ENCODE measurements around the gene FKBP2. TPM values are rescaled to one million over a fixed set of nuclear protein-coding genes. Genes with fewer than 3 reads are reported as not detected.

The FKBP2 gene
- total RNA-seq, 2 donors from 2014 or later: 27.4 to 29.1 TPM

- no peaks in the 10 kb centered on the region for H3K9me3 ChIP-seq (ENCODE audit: control insufficient read depth, low read length, poor library complexity, severe bottlenecking)
- Mint-ChIP-seq H3K4me3 (peak overlapping the region; percentile 96), H3K4me1 (peaks cover 19% of the 10 kb centered on the region), H3K27ac (peak overlapping the region; percentile 99), H3K27me3 (no peaks in the 10 kb centered on the region), H3K36me3 (ENCODE audit: low read depth) (peaks cover 4% of the 10 kb centered on the region)
- DNase-seq: peak; percentile 94 to 97 (median 94)
- ATAC-seq: peak; percentile 77
Measured at GRCh38 chr11:64269540-64270220, 28.8 kb downstream of the FKBP2 start.

GRCh38 chr11:64275031-64275800 lies 34.3 kb downstream of the FKBP2 start:
- H3K27ac Mint-ChIP-seq: no peak overlapping the region
- ATAC-seq: no peak
- H3K27me3 Mint-ChIP-seq: no peaks in the 10 kb centered on the region

GRCh38 chr11:64275841-64276240 lies 34.9 kb downstream of the FKBP2 start:
- ATAC-seq: no peak
- no peaks in the 10 kb centered on the region for H3K9me3 ChIP-seq (ENCODE audit: control insufficient read depth, low read length, poor library complexity, severe bottlenecking)
- H3K27ac Mint-ChIP-seq: no peak overlapping the region
- peaks cover 4% of the 10 kb centered on the region for H3K36me3 Mint-ChIP-seq (ENCODE audit: low read depth)
- H3K4me3 Mint-ChIP-seq: no peak overlapping the region
- no peaks in the 10 kb centered on the region for H3K27me3 Mint-ChIP-seq
- no peaks in the 10 kb centered on the region for H3K4me1 Mint-ChIP-seq
- DNase-seq: no peak

More at GRCh38 chr11:64275031-64275800, 34.3 kb downstream of the FKBP2 start:
- H3K9me3 ChIP-seq (ENCODE audit: control insufficient read depth, low read length, poor library complexity, severe bottlenecking): no peaks in the 10 kb centered on the region
- H3K4me3 Mint-ChIP-seq: no peak overlapping the region
- peaks cover 4% of the 10 kb centered on the region for H3K4me1 Mint-ChIP-seq
- H3K36me3 Mint-ChIP-seq (ENCODE audit: low read depth): peaks cover 6% of the 10 kb centered on the region
- no peak for DNase-seq

- H3K4me1 Mint-ChIP-seq: peaks cover 2% of the 10 kb centered on the region
- H3K4me3 Mint-ChIP-seq: no peak overlapping the region
- H3K27me3 Mint-ChIP-seq: no peaks in the 10 kb centered on the region
- peaks cover 4% of the 10 kb centered on the region for H3K36me3 Mint-ChIP-seq (ENCODE audit: low read depth)
- DNase-seq: no peak
- ATAC-seq: no peak
- no peak overlapping the region for H3K27ac Mint-ChIP-seq
- no peaks in the 10 kb centered on the region for H3K9me3 ChIP-seq (ENCODE audit: control insufficient read depth, low read length, poor library complexity, severe bottlenecking)
Measured at GRCh38 chr11:64276653-64277431, 35.9 kb downstream of the FKBP2 start.

GRCh38 chr11:64278576-64279190 lies 37.8 kb downstream of the FKBP2 start:
- no peaks in the 10 kb centered on the region for H3K9me3 ChIP-seq (ENCODE audit: control insufficient read depth, low read length, poor library complexity, severe bottlenecking)
- Mint-ChIP-seq H3K27me3 (no peaks in the 10 kb centered on the region), H3K36me3 (ENCODE audit: low read depth) (peaks cover 4% of the 10 kb centered on the region), H3K4me1 (peaks cover 7% of the 10 kb centered on the region), H3K27ac (peak overlapping the region; percentile 86), H3K4me3 (peak overlapping the region; percentile 28)
- no peak for DNase-seq
- ATAC-seq: no peak

- H3K4me1 Mint-ChIP-seq: peaks cover 20% of the 10 kb centered on the region
- peak overlapping the region; percentile 15 for H3K4me3 Mint-ChIP-seq
- H3K36me3 Mint-ChIP-seq (ENCODE audit: low read depth): peaks cover 4% of the 10 kb centered on the region
- no peaks in the 10 kb centered on the region for H3K27me3 Mint-ChIP-seq
- H3K27ac Mint-ChIP-seq: peak overlapping the region; percentile 94
- no peaks in the 10 kb centered on the region for H3K9me3 ChIP-seq (ENCODE audit: control insufficient read depth, low read length, poor library complexity, severe bottlenecking)
- ATAC-seq (no peak), DNase-seq (no peak)
Measured at GRCh38 chr11:64281957-64282770, 41.3 kb downstream of the FKBP2 start.

- Mint-ChIP-seq H3K36me3 (ENCODE audit: low read depth) (peaks cover 4% of the 10 kb centered on the region), H3K27ac (peak overlapping the region; percentile 94), H3K4me1 (peaks cover 20% of the 10 kb centered on the region), H3K4me3 (peak overlapping the region; percentile 21), H3K27me3 (no peaks in the 10 kb centered on the region)
- DNase-seq: no peak
- no peaks in the 10 kb centered on the region for H3K9me3 ChIP-seq (ENCODE audit: control insufficient read depth, low read length, poor library complexity, severe bottlenecking)
- no peak for ATAC-seq
Measured at GRCh38 chr11:64283092-64283491, 42.2 kb downstream of the FKBP2 start.

- Mint-ChIP-seq H3K4me1 (peaks cover 20% of the 10 kb centered on the region), H3K4me3 (peak within 1 kb of the TSS; percentile 89), H3K27ac (peak within 1 kb of the TSS; percentile 94), H3K27me3 (no peaks in the 10 kb centered on the region), H3K36me3 (ENCODE audit: low read depth) (no peaks in the 10 kb centered on the region)
- DNase-seq (peak; percentile 84 to 92 (median 92)), ATAC-seq (peak; percentile 81)
- H3K9me3 ChIP-seq (ENCODE audit: control insufficient read depth, low read length, poor library complexity, severe bottlenecking): no peaks in the 10 kb centered on the region
Measured at GRCh38 chr11:64284048-64284961, 43.4 kb downstream of the FKBP2 start, which contains the start of gene BAD. Gene BAD, minus strand, starts transcription at chr11:64284665. Its CDS starts 297 bp downstream, at chr11:64284368.

GRCh38 chr11:64284962-64285884 lies 44.3 kb downstream of the FKBP2 start, which contains the start of gene GPR137:
Gene GPR137, plus strand, starts transcription at chr11:64285848. Its CDS starts 677 bp downstream, at chr11:64286525.
- Mint-ChIP-seq H3K36me3 (ENCODE audit: low read depth) (no peaks in the 10 kb centered on the region), H3K27me3 (peaks cover under 1% of the 10 kb centered on the region), H3K4me3 (peak within 1 kb of the TSS; percentile 89), H3K4me1 (peaks cover 20% of the 10 kb centered on the region), H3K27ac (peak within 1 kb of the TSS; percentile 95)
- H3K9me3 ChIP-seq (ENCODE audit: control insufficient read depth, low read length, poor library complexity, severe bottlenecking): no peaks in the 10 kb centered on the region
- DNase-seq (peak; percentile 85 to 97 (median 88)), ATAC-seq (peak; percentile 80)

GRCh38 chr11:64285885-64286800 lies 45.2 kb downstream of the FKBP2 start:
- H3K36me3 Mint-ChIP-seq (ENCODE audit: low read depth): peaks cover 2% of the 10 kb centered on the region
- H3K27me3 Mint-ChIP-seq: peaks cover 8% of the 10 kb centered on the region
- peaks cover 24% of the 10 kb centered on the region for H3K4me1 Mint-ChIP-seq
- peak overlapping the region; percentile 95 for H3K27ac Mint-ChIP-seq
- ATAC-seq (no peak), DNase-seq (no peak)
- H3K4me3 Mint-ChIP-seq: peak overlapping the region; percentile 89
- H3K9me3 ChIP-seq (ENCODE audit: control insufficient read depth, low read length, poor library complexity, severe bottlenecking): no peaks in the 10 kb centered on the region
